ENCODE measurements around the gene OSBP2.

Gene OSBP2

DNA sequence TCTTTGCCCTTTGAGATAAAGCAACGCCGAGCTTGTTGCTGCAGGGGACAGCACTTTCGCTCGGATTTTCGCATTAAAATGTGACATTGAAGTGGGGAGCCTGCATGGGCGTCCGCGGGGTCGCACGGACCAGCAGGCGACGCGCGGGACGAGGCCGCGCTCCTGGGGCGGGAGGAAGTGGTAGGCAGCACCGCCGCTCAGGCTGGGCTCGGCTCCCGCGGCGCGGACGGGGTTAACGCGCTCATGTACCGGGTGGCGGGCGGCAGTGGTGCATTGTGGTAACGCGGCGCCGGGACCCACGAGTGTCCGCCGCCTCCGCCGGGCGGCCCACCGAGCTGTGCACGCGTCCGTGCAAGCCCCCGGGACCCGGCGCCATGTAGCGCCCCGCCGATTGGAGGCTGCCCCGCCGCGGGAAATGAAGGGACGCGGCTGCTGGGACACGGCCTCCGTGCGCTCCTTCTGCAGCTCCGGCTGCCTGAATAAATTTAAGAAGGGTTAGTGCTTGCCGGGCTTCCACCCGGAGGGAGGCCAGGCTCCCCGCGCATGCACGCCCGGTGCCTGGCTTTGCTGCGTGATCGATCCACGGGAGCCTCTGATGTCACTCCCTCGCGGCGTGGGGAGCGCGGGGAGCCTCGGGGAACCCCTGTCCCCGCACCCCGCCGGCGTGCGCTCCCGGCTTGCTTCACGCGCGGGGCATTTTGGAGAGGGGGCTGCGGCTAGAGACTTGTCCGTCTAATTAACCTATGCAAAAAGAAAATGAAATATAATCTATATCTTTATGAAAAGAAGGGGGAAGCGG is 127.7 kb downstream of the OSBP2 start:
- DNase-seq: no peak

DNA sequence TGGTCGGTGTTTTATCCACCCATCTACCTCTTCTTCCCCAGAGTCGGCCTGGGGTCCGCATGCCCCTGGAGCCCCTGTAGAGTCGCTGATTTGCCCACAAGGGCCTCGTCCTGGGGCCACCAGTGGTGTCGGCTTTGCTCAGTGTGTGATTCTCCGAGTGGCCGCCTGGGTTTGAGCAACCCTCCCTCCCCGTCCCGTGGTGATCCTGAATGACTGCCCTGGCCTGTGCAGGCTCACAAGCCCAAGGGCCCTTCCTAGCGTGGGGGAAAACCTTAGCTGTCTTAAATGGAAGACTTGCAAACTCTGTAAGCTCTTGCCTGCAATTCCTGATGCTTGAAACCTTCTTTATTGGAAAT is 128.3 kb downstream of the OSBP2 start:
- no peak for DNase-seq

- DNase-seq: no peak
Observed at GRCh38 chr22:30824096-30824495, 129.4 kb downstream of the OSBP2 start.

- DNase-seq: no peak
Observed at GRCh38 chr22:30824711-30825110, 130.0 kb downstream of the OSBP2 start.

GRCh38 chr22:30825711-30826505 is 131.2 kb downstream of the OSBP2 start:
- DNase-seq: no peak

- DNase-seq: no peak
Observed at GRCh38 chr22:30826670-30827355, 132.1 kb downstream of the OSBP2 start.

DNA sequence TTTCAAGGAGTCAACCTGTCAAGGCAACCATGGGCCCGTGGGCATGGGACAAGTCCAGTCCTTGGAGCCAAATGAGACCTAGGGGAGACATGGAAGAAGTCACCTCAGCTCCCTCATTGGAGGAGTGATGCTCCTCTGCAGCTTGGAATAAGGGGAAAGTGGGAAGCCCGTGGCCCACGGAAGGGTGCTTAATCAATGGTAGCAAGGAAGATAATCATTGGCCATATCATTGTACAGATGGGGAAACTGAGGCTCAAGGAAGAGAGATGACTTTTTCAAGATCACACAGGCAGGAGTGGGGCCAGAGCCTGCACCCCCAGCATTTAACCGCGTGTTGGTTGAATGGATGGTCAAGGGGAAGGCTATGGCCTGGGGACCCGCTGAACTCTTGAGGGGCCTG is 133.0 kb downstream of the OSBP2 start:
- no peak for DNase-seq

DNA sequence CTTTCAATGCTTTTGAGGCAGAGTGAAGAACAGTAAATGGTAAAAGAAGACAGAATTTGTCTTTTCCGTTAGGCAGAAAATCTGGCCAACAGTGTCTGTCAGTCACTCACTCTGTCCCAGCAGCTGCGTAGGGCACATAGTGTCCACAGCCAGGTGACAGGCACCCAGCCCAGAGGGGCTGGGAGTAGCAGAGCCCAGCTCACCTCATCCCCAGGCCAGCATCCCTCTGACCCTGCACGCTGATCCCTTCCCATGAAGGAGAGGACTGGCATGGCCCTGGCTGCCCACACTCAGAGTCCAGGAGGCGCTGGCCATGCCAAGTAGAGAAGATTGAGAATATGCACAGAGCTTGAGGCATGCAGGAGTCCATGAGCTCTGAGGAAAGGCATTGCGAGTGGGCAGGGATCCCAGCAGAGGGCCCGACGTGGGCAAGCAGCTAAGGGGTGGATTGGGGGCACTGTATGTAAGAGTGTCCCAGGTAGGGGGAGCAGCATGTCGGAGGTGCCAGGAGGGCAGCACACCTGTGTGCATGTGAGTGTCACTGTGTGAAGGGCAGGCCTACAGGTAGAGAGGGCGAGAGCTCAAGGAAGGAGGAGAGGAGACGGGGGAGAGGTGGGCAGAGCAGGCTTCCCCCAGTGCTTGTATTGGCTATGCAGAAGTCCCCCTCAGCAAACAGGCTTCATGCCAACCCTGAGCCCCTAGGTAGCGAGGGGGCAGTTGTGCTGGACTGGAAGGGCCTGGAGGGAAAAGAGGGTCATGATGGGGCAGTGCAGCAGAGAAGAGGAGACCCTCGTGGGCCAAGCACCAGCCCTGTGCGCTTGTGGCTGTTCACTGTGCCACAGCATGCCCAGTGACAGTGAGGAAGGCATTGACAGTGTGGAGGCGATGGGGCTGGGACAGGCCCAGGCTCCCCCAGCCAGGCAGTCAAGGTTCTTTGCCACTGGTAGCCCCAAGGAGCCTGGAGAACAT is 133.8 kb downstream of the OSBP2 start:
- no peak for DNase-seq

DNA sequence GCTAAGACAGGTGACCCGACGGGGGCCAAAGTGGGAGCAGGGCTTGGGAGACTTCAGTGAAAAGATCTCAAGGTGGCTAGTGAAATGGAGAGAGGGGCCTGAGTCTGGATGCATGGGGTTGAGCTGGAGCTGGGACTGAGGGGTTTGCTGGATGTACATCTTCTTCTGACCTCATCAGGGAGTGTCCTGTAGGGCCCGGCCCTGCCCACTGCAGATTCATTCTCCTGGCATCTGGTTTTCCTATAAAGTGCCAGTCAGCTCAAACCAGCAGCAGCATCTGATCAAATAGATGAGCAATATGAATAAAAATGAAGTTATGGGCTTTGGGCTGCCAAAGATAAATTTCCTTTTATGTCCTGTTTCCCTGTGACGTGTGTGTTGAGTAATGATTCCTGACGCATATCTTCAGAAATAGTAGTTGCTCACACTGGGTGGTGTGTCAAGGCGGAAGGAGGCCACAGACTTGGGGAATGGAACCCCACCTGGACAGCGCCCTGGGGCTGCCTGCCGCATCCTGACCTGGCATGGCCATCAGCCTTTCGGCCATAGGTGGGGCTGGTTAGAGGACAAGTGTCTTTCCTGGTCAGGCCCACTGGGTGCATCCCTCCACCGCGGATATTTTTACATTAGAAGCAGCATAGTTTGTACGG is 135.4 kb downstream of the OSBP2 start:
- DNase-seq: no peak

DNA sequence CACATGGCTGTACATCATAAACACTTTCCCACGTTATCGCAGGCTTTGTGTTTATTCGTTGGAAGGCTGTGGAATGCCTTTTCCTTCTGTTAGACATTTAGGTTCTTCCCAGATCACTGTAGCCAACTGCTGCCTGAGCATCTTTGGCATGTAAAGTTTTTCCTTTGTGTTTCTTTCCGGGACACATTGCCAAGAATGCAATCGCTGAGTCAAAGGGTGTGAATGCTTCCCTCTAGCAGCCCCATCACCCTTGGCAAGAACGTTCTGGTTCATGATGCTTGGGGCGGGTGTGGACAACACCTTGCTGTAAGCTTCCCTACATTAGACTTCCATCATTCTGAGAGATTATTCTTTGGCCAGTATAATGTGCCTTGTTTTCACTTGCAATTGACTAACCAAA is 136.2 kb downstream of the OSBP2 start:
- DNase-seq: no peak

- DNase-seq: no peak
Observed at GRCh38 chr22:30832407-30832987, 137.8 kb downstream of the OSBP2 start.

DNA sequence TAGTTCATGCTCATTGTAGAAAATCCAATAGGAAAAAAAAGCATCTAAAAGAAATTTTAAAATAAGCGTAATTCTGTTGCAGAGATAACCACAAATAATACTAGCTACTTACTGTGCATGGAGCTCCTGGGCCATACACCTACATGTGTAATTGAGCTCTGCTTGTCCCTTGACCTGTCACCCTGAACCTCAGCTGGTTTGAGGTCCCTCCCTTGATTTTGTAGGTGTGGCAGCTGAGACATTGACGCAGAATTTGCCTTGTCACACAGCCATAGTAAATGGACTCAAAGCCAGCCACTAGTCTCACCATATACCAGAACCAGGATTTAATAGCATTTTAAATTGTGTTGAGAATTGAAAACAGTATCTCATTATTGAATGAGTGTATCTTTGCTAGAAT is 138.6 kb downstream of the OSBP2 start:
- no peak for DNase-seq

GRCh38 chr22:30837531-30837930 is 142.9 kb downstream of the OSBP2 start:
- DNase-seq: no peak

- DNase-seq: no peak
Observed at GRCh38 chr22:30838111-30838510, 143.4 kb downstream of the OSBP2 start.

DNA sequence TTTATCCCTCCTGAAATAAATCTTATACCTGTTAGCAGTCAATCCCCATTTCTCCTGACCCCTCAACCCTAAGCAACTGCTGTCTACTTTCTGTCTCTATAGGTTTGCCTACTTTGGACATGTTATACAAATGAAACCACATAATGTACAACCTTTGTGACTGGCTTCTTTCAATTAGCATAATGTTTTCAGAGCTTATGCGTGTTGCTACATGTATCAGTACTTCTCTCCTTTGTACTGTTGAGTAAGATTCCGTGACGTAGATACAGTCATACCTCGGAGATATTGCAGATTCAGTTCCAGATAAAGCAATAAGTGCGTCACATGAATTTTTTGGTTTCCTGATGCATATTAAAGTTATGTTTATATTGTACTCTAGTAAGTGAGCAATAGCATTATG is 146.6 kb downstream of the OSBP2 start:
- DNase-seq: peak; percentile 2

DNA sequence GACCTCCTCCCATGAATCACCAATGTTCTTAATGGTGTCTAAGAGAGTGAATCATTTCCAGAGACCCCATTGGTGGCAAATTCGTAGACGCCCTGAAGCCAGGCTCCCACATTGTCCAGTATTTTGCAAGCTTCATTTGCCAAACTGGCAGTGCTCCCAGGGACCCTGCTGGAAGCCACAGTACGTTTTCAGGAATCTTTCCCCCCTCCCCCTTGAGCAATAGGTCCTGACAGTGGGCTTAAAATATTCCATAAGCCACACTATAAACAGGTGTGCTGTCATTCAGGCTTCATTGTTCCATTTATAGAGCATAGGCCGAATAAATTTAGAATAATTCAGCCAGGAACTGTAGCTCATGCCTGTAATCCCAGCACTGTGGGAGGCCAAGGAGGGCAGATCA is 148.6 kb downstream of the OSBP2 start:
- no peak for DNase-seq

DNA sequence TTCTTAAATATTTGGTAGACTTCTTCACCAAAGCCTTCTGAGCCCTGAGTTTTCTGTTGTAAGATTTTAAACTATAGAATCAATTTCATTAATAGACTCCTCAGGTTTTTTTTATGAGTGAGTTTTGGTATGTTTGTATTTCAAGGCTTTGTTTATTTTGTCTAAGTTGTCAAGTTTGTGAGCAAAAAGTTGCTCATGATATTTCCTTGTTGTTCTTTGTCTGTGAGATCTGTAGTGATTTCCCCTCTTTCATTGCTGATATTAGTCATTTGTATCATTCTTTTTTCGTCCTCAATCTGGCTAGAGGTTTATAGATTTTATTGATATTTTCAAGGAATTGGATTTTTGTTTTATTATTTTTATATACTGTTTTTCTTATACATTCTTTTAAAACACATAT is 152.9 kb downstream of the OSBP2 start:
- DNase-seq: no peak

DNA sequence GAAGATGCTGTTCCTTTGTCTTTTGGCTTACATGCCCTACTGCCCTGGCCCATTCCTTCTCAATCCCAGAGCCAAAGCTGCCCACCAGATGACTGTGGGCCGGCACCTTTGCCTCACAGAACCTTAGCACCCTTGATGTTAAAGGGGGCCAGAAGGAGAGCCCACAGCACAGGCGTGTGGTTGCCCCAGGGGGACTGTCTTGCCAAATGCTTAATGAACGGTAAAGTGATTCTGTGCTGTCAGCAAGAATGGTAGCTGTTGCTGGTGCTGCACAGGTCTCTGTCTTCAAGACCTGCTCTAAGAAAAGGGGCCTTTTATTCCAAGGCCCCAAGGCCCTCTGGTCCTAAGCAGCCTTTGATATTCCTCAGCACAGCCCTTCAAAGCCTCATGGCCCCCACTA is 160.6 kb downstream of the OSBP2 start:
- DNase-seq: no peak

DNA sequence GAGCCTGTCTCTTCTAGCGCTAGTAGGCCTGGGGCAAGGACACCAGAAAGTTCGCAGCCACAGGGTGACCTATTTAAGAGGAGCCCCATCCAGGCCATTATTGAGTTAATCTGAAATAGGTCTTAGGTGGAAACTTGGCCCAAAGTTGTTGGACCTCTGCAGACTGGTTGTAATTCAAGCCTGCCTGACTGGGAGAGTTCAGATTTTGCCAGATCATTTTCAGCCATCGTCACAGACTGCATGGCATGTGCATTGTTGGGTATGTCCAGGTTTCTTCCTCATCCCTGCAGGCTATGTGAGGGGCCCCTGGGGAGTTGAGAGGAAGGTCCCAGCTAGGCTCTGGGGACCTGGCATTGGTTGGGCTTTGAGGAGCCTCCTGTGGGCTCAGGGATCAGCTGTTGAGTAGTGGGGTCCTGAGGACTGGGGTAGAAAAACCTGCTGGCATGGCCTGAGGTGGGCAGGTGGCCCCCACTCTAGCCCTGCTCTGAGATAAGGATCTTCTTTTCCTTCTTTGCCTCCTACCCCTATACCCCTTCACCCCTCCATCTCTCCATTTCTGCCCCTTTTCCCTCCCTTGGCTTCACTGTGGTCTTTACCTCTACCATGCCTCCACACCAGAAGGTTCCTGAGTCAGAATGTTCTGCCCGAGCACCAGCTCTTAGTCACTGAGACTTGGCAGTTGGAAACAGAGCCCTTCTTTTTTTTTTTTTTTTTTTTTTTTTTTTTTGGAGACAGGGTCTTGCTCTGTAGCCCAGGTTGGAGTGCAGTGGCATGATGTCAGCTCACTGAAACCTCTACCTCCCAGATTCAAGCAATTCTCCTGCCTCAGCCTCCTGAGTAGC is 161.2 kb downstream of the OSBP2 start:
- DNase-seq: no peak

- DNase-seq: no peak
Observed at GRCh38 chr22:30856741-30857502, 162.2 kb downstream of the OSBP2 start.

All from CD4-positive, alpha-beta T cell treated with Interleukin-17A for 1 hour (primary cell).